ENCODE data around the gene CAMKK1.

GRCh38 chr17:3892095-3892998 is 506 bp downstream of the CAMKK1 start:
- TF ChIP-seq CTCF (IDR thresholded peaks at IDR 0.05; ENCODE audit: borderline replicate concordance, extremely low read depth, low read length, poor library complexity, severe bottlenecking) (peak; percentile 47), EZH2 (IDR thresholded peaks at IDR 0.05; ENCODE audit: borderline replicate concordance, low read depth, low read length, severe bottlenecking) (no peak)

Data from DND-41 (cell line).